HepG2 (cell line): ENCODE results near the gene RECK. TPM values are rescaled to one million over a fixed set of nuclear protein-coding genes. Genes with fewer than 3 reads are reported as not detected.
A peak's percentile ranks its signal among the peaks of the same experiment; 100 is the strongest.

Experiments
- ATAC-seq: fragments of 200-7000 bp; cut with Tn5 transposase; 3 replicates; pipeline ENCODE4 v1.9.1; 2020; ENCODE audit warnings: mild to moderate bottlenecking, moderate library complexity
- Bru-seq: library from RNA; stranded (reverse); fragments of 400-500 nt; gene quantifications from one replicate; lab custom pipeline; 2021; lab: Mats Ljungman, UMichigan
- BruChase-seq, 2 experiments: library from RNA; stranded (reverse); fragments of 400-500 nt; gene quantifications; one replicate each; lab custom pipeline; 2021; lab: Mats Ljungman, UMichigan
- BruUV-seq: library from RNA; stranded (reverse); fragments of 400-500 nt; replicated peaks from 2 replicates; lab custom pipeline; 2021; lab: Mats Ljungman, UMichigan
- CTCF ChIA-PET: fragments of 300-600 bp; formaldehyde crosslinking; extraction: SDS; loops from one replicate; lab custom pipeline; 2021; ENCODE audit warnings: low total read pairs, inconsistent platforms, low intra/inter-chr PET ratio; lab: Yijun Ruan, JAX
- POLR2A ChIA-PET: fragments of 350-600 bp; sonication (Branson Sonifier 250); formaldehyde crosslinking; loops from one replicate; lab custom pipeline; 2020; ENCODE audit warnings: antibody characterized with exemption, inconsistent platforms; lab: Yijun Ruan, JAX
- DNase-seq: peaks from one replicate; pipeline ENCODE4 v3.0.0-alpha.2; 2015; ENCODE audit warnings: low spot score
- FAIRE-seq: peaks from 3 replicates; lab custom pipeline; 2011; peaks lifted over from hg19 to GRCh38; lab: Jason Lieb, UNC
- H2AFZ ChIP-seq: one replicate; pipeline ENCODE4 v1.6.1; 2011; ENCODE audit warnings: low read length, inconsistent platforms
- H3K27ac ChIP-seq: fragments of 300-600 bp; 3 replicates; pipeline ENCODE4 v1.8.0; 2011; ENCODE audit warnings: mixed run types, mild to moderate bottlenecking, mixed read lengths, low read length, inconsistent platforms; ENCODE audit not compliant: insufficient read depth; ENCODE audit errors: extremely low read length
- H3K27me3 ChIP-seq, 2 experiments: fragments of 200-600 bp in 1 of 2; 2 replicates in 1 of 2; 3 replicates in 1 of 2; pipeline versions ENCODE4 v1.6.0 to v1.8.0; 2011; ENCODE audit warnings: low read length in 2 of 2, mild to moderate bottlenecking in 2 of 2, moderate library complexity in 2 of 2, inconsistent platforms in 1 of 2; ENCODE audit not compliant: insufficient read depth in 2 of 2, control insufficient read depth in 1 of 2
- H3K36me3 ChIP-seq, 2 experiments: fragments of 200-600 bp in 1 of 2; replicated peaks in 1 of 2; 2 replicates in 1 of 2; 3 replicates in 1 of 2; pipeline versions ENCODE4 v1.5.1 to v1.8.0; 2011; ENCODE audit warnings: low read length in 2 of 2, inconsistent platforms in 1 of 2; ENCODE audit not compliant: insufficient read depth in 2 of 2, control insufficient read depth in 1 of 2
- H3K4me1 ChIP-seq: 2 replicates; pipeline ENCODE4 v1.5.1; 2012; ENCODE audit warnings: low read length, inconsistent platforms; ENCODE audit not compliant: insufficient read depth
- H3K4me2 ChIP-seq: 2 replicates; pipeline ENCODE4 v1.6.0; 2011; ENCODE audit warnings: low read depth, low read length, inconsistent platforms
- H3K4me3 ChIP-seq, 3 experiments: fragments of 200-600 bp in 1 of 3; sonication (generic), shearing (Covaris generic) in 1 of 3; replicated peaks in 1 of 3; 2 replicates each; pipeline ENCODE4 v1.5.1; 2011 to 2016; ENCODE audit warnings: low read length in 3 of 3, inconsistent platforms in 2 of 3, low read depth in 2 of 3, mild to moderate bottlenecking in 2 of 3, control low read depth in 1 of 3, mixed read lengths in 1 of 3; ENCODE audit not compliant: insufficient read depth in 1 of 3
- H3K79me2 ChIP-seq: one replicate; pipeline ENCODE4 v1.6.1; 2011; ENCODE audit warnings: low read length, inconsistent platforms; ENCODE audit not compliant: insufficient read depth
- H3K9ac ChIP-seq: 2 replicates; pipeline ENCODE4 v1.6.0; 2011; ENCODE audit warnings: mild to moderate bottlenecking, low read depth, low read length, inconsistent platforms; ENCODE audit not compliant: insufficient read depth
- H3K9me3 ChIP-seq: 2 replicates; pipeline ENCODE4 v1.5.1; 2012; ENCODE audit warnings: mild to moderate bottlenecking, low read length
- H4K20me1 ChIP-seq: 2 replicates; pipeline ENCODE4 v1.6.0; 2011; ENCODE audit warnings: inconsistent platforms, mild to moderate bottlenecking, low read length, moderate library complexity; ENCODE audit not compliant: insufficient read depth
- HOXA7 ChIP-seq: sonication (generic); formaldehyde crosslinking; IDR thresholded peaks from 2 replicates; pipeline ENCODE4 v1.8.1; 2022; ENCODE audit warnings: mild to moderate bottlenecking, missing genetic modification reagents, moderate library complexity
- KDM2A ChIP-seq: sonication (generic); formaldehyde crosslinking; IDR thresholded peaks from 2 replicates; pipeline ENCODE4 v1.4.0; 2020; ENCODE audit warnings: low read depth, missing genetic modification reagents, borderline replicate concordance
- MXI1 ChIP-seq: IDR thresholded peaks from 3 replicates; pipeline ENCODE4 v1.6.1; 2012; ENCODE audit warnings: low read depth, low read length, inconsistent platforms, borderline replicate concordance
- PHF8 ChIP-seq: sonication (generic); formaldehyde crosslinking; IDR thresholded peaks from 2 replicates; pipeline ENCODE4 v1.5.0; 2020; ENCODE audit warnings: missing genetic modification reagents
- ZNF768 ChIP-seq: sonication (generic); formaldehyde crosslinking; IDR thresholded peaks from 2 replicates; pipeline ENCODE4 v1.4.0; 2020; ENCODE audit warnings: missing genetic modification reagents
- ZNF776 ChIP-seq: sonication (generic); formaldehyde crosslinking; IDR thresholded peaks from 2 replicates; pipeline ENCODE4 v1.4.0; 2020; ENCODE audit warnings: mild to moderate bottlenecking, missing genetic modification reagents
- ZNF839 ChIP-seq: sonication (generic); formaldehyde crosslinking; IDR thresholded peaks from 2 replicates; pipeline ENCODE4 v1.4.0; 2020; ENCODE audit warnings: missing genetic modification reagents, mild to moderate bottlenecking, borderline replicate concordance
- WGBS: methylation state at CpG from one replicate; pipeline ENCODE4 v1.1.6; 2017; ENCODE audit warnings: low lambda C conversion rate; 5-methylcytosine and 5-hydroxymethylcytosine counted together
- in situ Hi-C: cut with HindIII; loops from 2 replicates; pipeline ENCODE4 v1.10.0; 2017; ENCODE audit warnings: low pct_unique_long_range_greater_than_20kb; ENCODE audit not compliant: extremely low pct_ligation_motif_present
- intact Hi-C: fragments of 100-400 bp; cut with micrococcal nuclease; formaldehyde crosslinking; loops from one replicate; pipeline ENCODE4 v1.10.0; 2022; ENCODE audit not compliant: unreplicated experiment
- long read RNA-seq, 2 experiments: library from RNA in 1 of 2; library from polyadenylated mRNA in 1 of 2; stranded (forward) in 1 of 2; unstranded in 1 of 2; transcript quantifications; one replicate each; pipeline ENCODE4 v2.0.0, GENCODE V29; 2019 to 2022
- polyA minus RNA-seq, 3 experiments: library from RNA; depleted of rRNA, polyadenylated mRNA; stranded (reverse); fragments of >200 nt; gene quantifications; 2 replicates each; pipeline ENCODE4 v1.2.3, GENCODE V29; 2011; ENCODE audit warnings: low replicate concordance in 1 of 3
- polyA plus RNA-seq, 8 experiments: library from polyadenylated mRNA; depleted of rRNA in 3 of 8; stranded (reverse) in 7 of 8; unstranded in 1 of 8; fragments of >200 nt; fragmentation: Illumina TruSeq in 4 of 8; extraction: Trizol in 4 of 8; gene quantifications; 2 replicates each; pipeline versions ENCODE4 v1.2.1 to v1.2.3, GENCODE V29; 2011 to 2016; ENCODE audit warnings: low read depth in 4 of 8, missing spikeins in 1 of 8, mixed read lengths in 1 of 8; ENCODE audit not compliant: insufficient read depth in 1 of 8
- total RNA-seq, 5 experiments: library from RNA; depleted of rRNA; stranded (reverse); fragments of >200 nt; fragmentation: Illumina TruSeq; extraction: Trizol; gene quantifications; 2 replicates each; pipeline ENCODE4 v1.2.3, GENCODE V29; 2016; ENCODE audit warnings: low read depth in 1 of 5
- TF ChIP-seq, protein P1 (sequence below): sonication (generic); formaldehyde crosslinking; IDR thresholded peaks from 2 replicates; pipeline ENCODE4 v1.5.1; 2020; ENCODE audit warnings: mild to moderate bottlenecking, missing genetic modification reagents, moderate library complexity

The RECK gene, protein sequence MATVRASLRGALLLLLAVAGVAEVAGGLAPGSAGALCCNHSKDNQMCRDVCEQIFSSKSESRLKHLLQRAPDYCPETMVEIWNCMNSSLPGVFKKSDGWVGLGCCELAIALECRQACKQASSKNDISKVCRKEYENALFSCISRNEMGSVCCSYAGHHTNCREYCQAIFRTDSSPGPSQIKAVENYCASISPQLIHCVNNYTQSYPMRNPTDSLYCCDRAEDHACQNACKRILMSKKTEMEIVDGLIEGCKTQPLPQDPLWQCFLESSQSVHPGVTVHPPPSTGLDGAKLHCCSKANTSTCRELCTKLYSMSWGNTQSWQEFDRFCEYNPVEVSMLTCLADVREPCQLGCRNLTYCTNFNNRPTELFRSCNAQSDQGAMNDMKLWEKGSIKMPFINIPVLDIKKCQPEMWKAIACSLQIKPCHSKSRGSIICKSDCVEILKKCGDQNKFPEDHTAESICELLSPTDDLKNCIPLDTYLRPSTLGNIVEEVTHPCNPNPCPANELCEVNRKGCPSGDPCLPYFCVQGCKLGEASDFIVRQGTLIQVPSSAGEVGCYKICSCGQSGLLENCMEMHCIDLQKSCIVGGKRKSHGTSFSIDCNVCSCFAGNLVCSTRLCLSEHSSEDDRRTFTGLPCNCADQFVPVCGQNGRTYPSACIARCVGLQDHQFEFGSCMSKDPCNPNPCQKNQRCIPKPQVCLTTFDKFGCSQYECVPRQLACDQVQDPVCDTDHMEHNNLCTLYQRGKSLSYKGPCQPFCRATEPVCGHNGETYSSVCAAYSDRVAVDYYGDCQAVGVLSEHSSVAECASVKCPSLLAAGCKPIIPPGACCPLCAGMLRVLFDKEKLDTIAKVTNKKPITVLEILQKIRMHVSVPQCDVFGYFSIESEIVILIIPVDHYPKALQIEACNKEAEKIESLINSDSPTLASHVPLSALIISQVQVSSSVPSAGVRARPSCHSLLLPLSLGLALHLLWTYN
- total RNA-seq (2016; rRNA removed; fragmentation: Illumina TruSeq; extraction: Trizol) (2.3 and 3.1 TPM in 2 replicates), polyA plus RNA-seq (2011; rRNA removed) (4.8 and 5.1 TPM in 2 replicates), polyA minus RNA-seq (2011; rRNA and poly(A)+ RNA removed; ENCODE audit: low replicate concordance) (1.0 and 3.0 TPM in 2 replicates), Bru-seq, nascent RNA (percentile 49 among the genes with signal in this experiment), BruChase-seq, experiment 1, labeled RNA remaining after a 6-hour chase (percentile 38 among the genes with signal in this experiment), BruChase-seq, experiment 2, labeled RNA remaining after a 2-hour chase (percentile 39 among the genes with signal in this experiment)
- total RNA-seq (2016; cell fraction: cytosol; rRNA removed; fragmentation: Illumina TruSeq; extraction: Trizol; ENCODE audit: low read depth), result 2.0 and 3.0 TPM in 2 replicates
- total RNA-seq (2016; cell fraction: insoluble cytoplasmic fraction; rRNA removed; fragmentation: Illumina TruSeq; extraction: Trizol), result 2.5 and 3.3 TPM in 2 replicates
- total RNA-seq (2016; cell fraction: membrane; rRNA removed; fragmentation: Illumina TruSeq; extraction: Trizol), result 2.6 and 3.6 TPM in 2 replicates
- total RNA-seq (2016; cell fraction: nucleus; rRNA removed; fragmentation: Illumina TruSeq; extraction: Trizol), result 2.1 and 3.0 TPM in 2 replicates
- 3.0 and 4.2 TPM in 2 replicates for polyA plus RNA-seq (2011; cell fraction: cytosol; rRNA removed)
- polyA plus RNA-seq (2011; cell fraction: nucleus; rRNA removed), result 1.7 and 2.0 TPM in 2 replicates
- 4.0 and 5.9 TPM in 2 replicates for polyA plus RNA-seq (2012)
- polyA plus RNA-seq (2016; cell fraction: cytosol; fragmentation: Illumina TruSeq; extraction: Trizol; ENCODE audit: low read depth), result 3.6 and 5.0 TPM in 2 replicates
- 3.2 and 3.4 TPM in 2 replicates for polyA plus RNA-seq (2016; cell fraction: insoluble cytoplasmic fraction; fragmentation: Illumina TruSeq; extraction: Trizol; ENCODE audit: low read depth)
- polyA plus RNA-seq (2016; cell fraction: membrane; fragmentation: Illumina TruSeq; extraction: Trizol; ENCODE audit: low read depth), result 3.2 and 4.2 TPM in 2 replicates
- polyA plus RNA-seq (2016; cell fraction: nucleus; fragmentation: Illumina TruSeq; extraction: Trizol; ENCODE audit: insufficient read depth, low read depth), result 5.2 and 6.8 TPM in 2 replicates
- 2.1 and 2.7 TPM in 2 replicates for polyA minus RNA-seq (2011; cell fraction: cytosol; rRNA and poly(A)+ RNA removed)
- polyA minus RNA-seq (2011; cell fraction: nucleus; rRNA and poly(A)+ RNA removed), result 3.0 and 4.0 TPM in 2 replicates
- long read RNA-seq, experiment 1, full-length matches to known transcripts, result 1 of 10 reads
- long read RNA-seq, experiment 1, partial matches to known transcripts, result 2 of 10 reads
- long read RNA-seq, experiment 1, other reads (novel, unspliced or antisense), result 7 of 10 reads
- long read RNA-seq, experiment 2, partial matches to known transcripts, result 0 of 5 reads
- long read RNA-seq, experiment 2, other reads (novel, unspliced or antisense), result 4 of 5 reads

DNA sequence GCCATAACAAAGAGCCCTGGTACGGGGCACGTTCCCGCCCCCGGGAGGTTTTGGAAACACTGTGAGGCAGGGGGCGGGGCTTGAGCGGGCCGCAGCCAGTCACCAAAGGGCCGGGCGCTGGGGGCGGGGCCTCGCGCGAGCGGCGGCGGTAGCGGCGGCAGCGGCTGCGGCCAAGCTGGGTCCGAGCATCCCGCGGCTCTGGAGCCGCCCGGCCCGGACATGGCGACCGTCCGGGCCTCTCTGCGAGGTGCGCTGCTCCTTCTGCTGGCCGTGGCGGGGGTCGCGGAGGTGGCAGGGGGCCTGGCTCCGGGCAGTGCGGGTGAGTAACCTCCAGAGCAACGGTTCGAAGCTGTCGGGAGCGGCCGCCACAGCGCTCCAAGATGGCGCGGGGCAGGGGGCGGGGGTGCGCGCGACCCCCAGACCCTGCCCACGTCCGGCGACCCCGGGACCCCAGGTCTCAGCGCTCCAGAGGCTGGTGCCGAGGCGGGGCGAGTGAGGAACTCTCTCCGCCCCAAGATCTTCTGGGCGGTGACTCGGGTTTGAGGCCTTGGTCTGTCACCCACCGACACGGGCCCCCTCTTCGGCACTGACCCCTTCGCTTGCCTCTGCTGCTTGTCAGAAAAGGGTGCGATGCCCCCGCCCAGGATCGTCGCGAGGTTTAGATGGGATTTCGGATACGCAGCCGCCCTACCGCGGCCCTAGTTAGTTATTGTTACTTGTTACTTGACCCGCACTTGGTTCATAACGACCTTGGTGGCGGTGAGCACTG, at the start of gene RECK:
Gene RECK (plus strand): TSS at position 134 of the 769 bp plus-strand sequence. CDS start 86 bp downstream, at position 220.
- CTCF ChIA-PET, result no interaction called here
- H3K4me2 ChIP-seq, result peak within 1 kb of the TSS; percentile 99
- FAIRE-seq (no peak), DNase-seq (peak; percentile 43), ATAC-seq (peak; percentile 94)
- in situ Hi-C loops (no loop called here), intact Hi-C loops (no loop called here)
- peaks cover 43% of the 10 kb centered on the region for H3K4me1 ChIP-seq
- no peaks in the 10 kb centered on the region for H3K9me3 ChIP-seq
- peaks cover 0 to 4% of the 10 kb centered on the region in 2 experiments; a peak in 1 of 5 replicates for H3K27me3 ChIP-seq
- H2AFZ ChIP-seq, result peak within 1 kb of the TSS; percentile 95
- no peaks in the 10 kb centered on the region for H3K79me2 ChIP-seq
- POLR2A ChIA-PET, result interaction anchor here (1.4 kb wide), 1 partner anchor 14 kb away, joined by 3 read pairs; no protein-coding TSS in a partner anchor
- 0% methylated on average over 4 of the region's 77 CpGs for WGBS
- H3K36me3 ChIP-seq, result no peaks in the 10 kb centered on the region
- H3K27ac ChIP-seq, result peak within 1 kb of the TSS; percentile 44
- peak within 1 kb of the TSS; percentile 79 to 96 (median 82) for H3K4me3 ChIP-seq
- BruUV-seq, result no TSS peak
- H4K20me1 ChIP-seq, result no peaks in the 10 kb centered on the region
- peak within 1 kb of the TSS; percentile 65 for H3K9ac ChIP-seq
- TF ChIP-seq HOXA7 (CRISPR knock-in tag) (no peak), ZNF768 (0 out of 2 replicates have a peak, but pooled peaks have one; percentile 35), ZNF839 (CRISPR knock-in tag) (no peak), KDM2A (CRISPR knock-in tag) (peak; percentile 36; the same call in 1 of the 2 replicates), MXI1 (no peak), ZNF776 (peak; percentile 70; the same call in 1 of the 2 replicates), PHF8 (peak; percentile 82)
- TF ChIP-seq, protein P1, sequence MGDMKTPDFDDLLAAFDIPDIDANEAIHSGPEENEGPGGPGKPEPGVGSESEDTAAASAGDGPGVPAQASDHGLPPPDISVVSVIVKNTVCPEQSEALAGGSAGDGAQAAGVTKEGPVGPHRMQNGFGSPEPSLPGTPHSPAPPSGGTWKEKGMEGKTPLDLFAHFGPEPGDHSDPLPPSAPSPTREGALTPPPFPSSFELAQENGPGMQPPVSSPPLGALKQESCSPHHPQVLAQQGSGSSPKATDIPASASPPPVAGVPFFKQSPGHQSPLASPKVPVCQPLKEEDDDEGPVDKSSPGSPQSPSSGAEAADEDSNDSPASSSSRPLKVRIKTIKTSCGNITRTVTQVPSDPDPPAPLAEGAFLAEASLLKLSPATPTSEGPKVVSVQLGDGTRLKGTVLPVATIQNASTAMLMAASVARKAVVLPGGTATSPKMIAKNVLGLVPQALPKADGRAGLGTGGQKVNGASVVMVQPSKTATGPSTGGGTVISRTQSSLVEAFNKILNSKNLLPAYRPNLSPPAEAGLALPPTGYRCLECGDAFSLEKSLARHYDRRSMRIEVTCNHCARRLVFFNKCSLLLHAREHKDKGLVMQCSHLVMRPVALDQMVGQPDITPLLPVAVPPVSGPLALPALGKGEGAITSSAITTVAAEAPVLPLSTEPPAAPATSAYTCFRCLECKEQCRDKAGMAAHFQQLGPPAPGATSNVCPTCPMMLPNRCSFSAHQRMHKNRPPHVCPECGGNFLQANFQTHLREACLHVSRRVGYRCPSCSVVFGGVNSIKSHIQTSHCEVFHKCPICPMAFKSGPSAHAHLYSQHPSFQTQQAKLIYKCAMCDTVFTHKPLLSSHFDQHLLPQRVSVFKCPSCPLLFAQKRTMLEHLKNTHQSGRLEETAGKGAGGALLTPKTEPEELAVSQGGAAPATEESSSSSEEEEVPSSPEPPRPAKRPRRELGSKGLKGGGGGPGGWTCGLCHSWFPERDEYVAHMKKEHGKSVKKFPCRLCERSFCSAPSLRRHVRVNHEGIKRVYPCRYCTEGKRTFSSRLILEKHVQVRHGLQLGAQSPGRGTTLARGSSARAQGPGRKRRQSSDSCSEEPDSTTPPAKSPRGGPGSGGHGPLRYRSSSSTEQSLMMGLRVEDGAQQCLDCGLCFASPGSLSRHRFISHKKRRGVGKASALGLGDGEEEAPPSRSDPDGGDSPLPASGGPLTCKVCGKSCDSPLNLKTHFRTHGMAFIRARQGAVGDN (CRISPR knock-in tag), result peak; percentile 71
